A549 (cell line): Measurements from ENCODE around the gene SAP25. TPM values are rescaled to one million over a fixed set of nuclear protein-coding genes. Genes with fewer than 3 reads are reported as not detected.

Source experiments
- ATAC-seq, 2 experiments: fragments of 200-7000 bp in 1 of 2; fragments of >200 bp in 1 of 2; cut with Nextera tagmentation in 1 of 2; cut with Tn5 transposase in 1 of 2; 3 replicates each; pipeline versions ENCODE4 v1.8.0 to v1.9.1; 2018 to 2020; ENCODE audit warnings: mild to moderate bottlenecking in 1 of 2, moderate library complexity in 1 of 2
- CTCF ChIA-PET: fragments of 300-600 bp; sonication (Branson Sonifier 250); formaldehyde crosslinking; extraction: SDS; loops from one replicate; lab custom pipeline; 2021; ENCODE audit warnings: antibody characterized with exemption, inconsistent platforms; lab: Yijun Ruan, JAX
- POLR2A ChIA-PET: fragments of 350-600 bp; formaldehyde crosslinking; extraction: SDS; loops from one replicate; lab custom pipeline; 2021; ENCODE audit warnings: antibody characterized with exemption, inconsistent platforms; lab: Yijun Ruan, JAX
- DNase-seq, 2 experiments: peaks; one replicate each; pipeline versions ENCODE4 v3.0.0 to v3.0.0-alpha.2; 2011 to 2016; ENCODE audit warnings: low read depth in 1 of 2, low spot score in 1 of 2
- FAIRE-seq: peaks from 2 replicates; lab custom pipeline; 2011; peaks lifted over from hg19 to GRCh38; lab: Jason Lieb, UNC
- H3K27ac ChIP-seq, 2 experiments: fragments of >200 bp; sonication (Bioruptor Twin); formaldehyde crosslinking; 3 replicates each; pipeline ENCODE4 v1.5.1; 2016 to 2017
- H3K4me1 ChIP-seq: fragments of >200 bp; sonication (Bioruptor Twin); formaldehyde crosslinking; 3 replicates; pipeline ENCODE4 v1.6.1; 2016
- H3K4me2 ChIP-seq: fragments of >200 bp; sonication (Bioruptor Twin); formaldehyde crosslinking; 3 replicates; pipeline ENCODE4 v1.6.1; 2016
- H3K4me3 ChIP-seq: fragments of >200 bp; sonication (Bioruptor Twin); formaldehyde crosslinking; 3 replicates; pipeline ENCODE4 v1.5.1; 2016
- H3K9me3 ChIP-seq: fragments of >200 bp; sonication (Bioruptor Twin); formaldehyde crosslinking; 3 replicates; pipeline ENCODE4 v1.6.1; 2016
- ATOH8 ChIP-seq: fragments of 250-450 bp; sonication (Bioruptor Pico); IDR thresholded peaks from 2 replicates; pipeline ENCODE4 v1.5.0; 2020; ENCODE audit warnings: low read depth, mild to moderate bottlenecking, moderate library complexity
- CHD2 ChIP-seq: fragments of 150-350 bp; IDR thresholded peaks from 2 replicates; pipeline ENCODE4 v1.6.1; 2014; ENCODE audit warnings: low read length; ENCODE audit not compliant: partially characterized antibody
- CHD4 ChIP-seq: fragments of 200-600 bp; sonication (generic); IDR thresholded peaks from 2 replicates; pipeline ENCODE4 v1.6.1; 2016; ENCODE audit warnings: antibody characterized with exemption, mild to moderate bottlenecking, borderline replicate concordance
- CTCF ChIP-seq: fragments of >200 bp; sonication (Bioruptor Twin); formaldehyde crosslinking; IDR thresholded peaks from 3 replicates; pipeline ENCODE4 v1.5.1; 2016
- E2F6 ChIP-seq: IDR thresholded peaks from 2 replicates; pipeline ENCODE4 v1.6.1; 2012; ENCODE audit warnings: low read depth, borderline replicate concordance
- EHF ChIP-seq: fragments of 250-450 bp; sonication (Bioruptor Pico); IDR thresholded peaks from 2 replicates; pipeline ENCODE4 v1.5.0; 2020; ENCODE audit warnings: mild to moderate bottlenecking
- ESRRA ChIP-seq: fragments of 150-350 bp; IDR thresholded peaks from 2 replicates; pipeline ENCODE4 v1.6.1; 2014; ENCODE audit warnings: mild to moderate bottlenecking, low read length, borderline replicate concordance
- FOSL2 ChIP-seq, 2 experiments: fragments of 450-650 bp in 1 of 2; fragments of >200 bp in 1 of 2; sonication (Bioruptor Twin) in 1 of 2; formaldehyde crosslinking; IDR thresholded peaks; 2 replicates each; pipeline versions ENCODE4 v1.5.0 to v1.6.1; 2016 to 2020; ENCODE audit warnings: mild to moderate bottlenecking in 1 of 2, moderate library complexity in 1 of 2
- FOXS1 ChIP-seq: fragments of 250-450 bp; sonication (Bioruptor Pico); IDR thresholded peaks from 2 replicates; pipeline ENCODE4 v1.5.0; 2020; ENCODE audit warnings: mild to moderate bottlenecking, moderate library complexity
- HDAC2 ChIP-seq: fragments of 200-600 bp; sonication (generic); IDR thresholded peaks from 2 replicates; pipeline ENCODE4 v1.6.1; 2016
- HES2 ChIP-seq: fragments of >200 bp; sonication (Bioruptor Twin); formaldehyde crosslinking; IDR thresholded peaks from 2 replicates; pipeline ENCODE4 v1.6.1; 2016
- HEYL ChIP-seq: fragments of 250-450 bp; sonication (Bioruptor Pico); IDR thresholded peaks from 2 replicates; pipeline ENCODE4 v1.8.0; 2021; ENCODE audit warnings: mild to moderate bottlenecking, moderate library complexity
- HMGXB4 ChIP-seq: fragments of 250-450 bp; sonication (Bioruptor Pico); IDR thresholded peaks from 2 replicates; pipeline ENCODE4 v1.5.0; 2021; ENCODE audit warnings: mild to moderate bottlenecking, moderate library complexity, borderline replicate concordance
- HOXA7 ChIP-seq: fragments of 250-450 bp; sonication (Bioruptor Pico); IDR thresholded peaks from 2 replicates; pipeline ENCODE4 v1.5.0; 2020; ENCODE audit warnings: mild to moderate bottlenecking, moderate library complexity
- HOXB5 ChIP-seq: fragments of 250-450 bp; sonication (Bioruptor Pico); IDR thresholded peaks from 2 replicates; pipeline ENCODE4 v1.5.0; 2020; ENCODE audit warnings: mild to moderate bottlenecking, moderate library complexity
- JUN ChIP-seq, 2 experiments: fragments of >200 bp; sonication (Bioruptor Twin); formaldehyde crosslinking; IDR thresholded peaks; 2 replicates in 1 of 2; 3 replicates in 1 of 2; pipeline ENCODE4 v1.6.1; 2016 to 2017
- MAFK ChIP-seq: fragments of 450-650 bp; IDR thresholded peaks from 2 replicates; pipeline ENCODE4 v1.6.1; 2014; ENCODE audit not compliant: partially characterized antibody
- MAZ ChIP-seq: fragments of 150-350 bp; IDR thresholded peaks from 2 replicates; pipeline ENCODE4 v1.6.1; 2014; ENCODE audit warnings: antibody characterized with exemption, low read depth, low read length, borderline replicate concordance
- NPAS2 ChIP-seq: fragments of 250-450 bp; sonication (Bioruptor Pico); IDR thresholded peaks from 2 replicates; pipeline ENCODE4 v1.8.0; 2022; ENCODE audit warnings: mild to moderate bottlenecking, moderate library complexity, borderline replicate concordance
- PHF8 ChIP-seq: fragments of 200-600 bp; sonication (generic); IDR thresholded peaks from 2 replicates; pipeline ENCODE4 v1.6.1; 2016; ENCODE audit warnings: low read depth, mild to moderate bottlenecking, antibody characterized with exemption, moderate library complexity, borderline replicate concordance
- RAD21 ChIP-seq, 2 experiments: fragments of >200 bp in 1 of 2; sonication (Bioruptor Twin) in 1 of 2; formaldehyde crosslinking in 1 of 2; IDR thresholded peaks in 1 of 2; conservative IDR thresholded peaks in 1 of 2; 2 replicates in 1 of 2; 3 replicates in 1 of 2; pipeline ENCODE4 v1.6.1; 2012 to 2018; ENCODE audit warnings: inconsistent platforms in 1 of 2
- RCOR1 ChIP-seq: fragments of 150-350 bp; IDR thresholded peaks from 2 replicates; pipeline ENCODE4 v1.6.1; 2014; ENCODE audit warnings: antibody characterized with exemption, low read length, low read depth
- REST ChIP-seq: fragments of 200-600 bp; sonication (generic); IDR thresholded peaks from 2 replicates; pipeline ENCODE4 v1.6.1; 2016; ENCODE audit warnings: antibody characterized with exemption, mild to moderate bottlenecking, moderate library complexity
- RNF2 ChIP-seq: fragments of 200-600 bp; sonication (generic); IDR thresholded peaks from 2 replicates; pipeline ENCODE4 v1.6.1; 2016; ENCODE audit warnings: low read depth, mild to moderate bottlenecking, antibody characterized with exemption, moderate library complexity, borderline replicate concordance
- TFCP2L1 ChIP-seq: fragments of 250-450 bp; sonication (Bioruptor Pico); IDR thresholded peaks from 2 replicates; pipeline ENCODE4 v1.5.0; 2021; ENCODE audit warnings: mild to moderate bottlenecking
- TP53 ChIP-seq: fragments of 250-450 bp; sonication (Bioruptor Pico); IDR thresholded peaks from 2 replicates; pipeline ENCODE4 v1.5.0; 2021; ENCODE audit warnings: mild to moderate bottlenecking, moderate library complexity
- ZC3H11A ChIP-seq: fragments of 450-650 bp; IDR thresholded peaks from 2 replicates; pipeline ENCODE4 v1.6.1; 2014; ENCODE audit warnings: antibody characterized with exemption, mild to moderate bottlenecking
- ZFP36 ChIP-seq: fragments of 450-650 bp; IDR thresholded peaks from 2 replicates; pipeline ENCODE4 v1.6.1; 2014; ENCODE audit warnings: borderline replicate concordance; ENCODE audit not compliant: partially characterized antibody
- WGBS: methylation state at CpG from one replicate; pipeline ENCODE4 v1.1.6; 2017; ENCODE audit errors: missing lambda C conversion rate; 5-methylcytosine and 5-hydroxymethylcytosine counted together
- polyA plus RNA-seq, 4 experiments: library from polyadenylated mRNA; depleted of rRNA in 3 of 4; stranded (reverse); fragments of >200 nt; fragmentation: RNase III in 1 of 4; extraction: RNeasy Plus Mini Kit Qiagen cat#74134 plus additional on column Dnase treatment in 1 of 4; gene quantifications; 2 replicates in 3 of 4; 3 replicates in 1 of 4; pipeline ENCODE4 v1.2.3, GENCODE V29; 2011 to 2017

SAP25 gene
- polyA plus RNA-seq, 2 of the 4 experiments (the other 2 are of a cell fraction) = 0.37 TPM; not detected in 1

GRCh38 chr7:100620239-100620638 lies 46.5 kb upstream of the SAP25 start:
- CTCF ChIA-PET = interaction anchor here (0.9 to 2.5 kb wide), 4 partner anchors 9 to 85 kb away, joined by 3 to 19 read pairs (median 4); partner anchors contain the start of gene POP7
- POLR2A ChIA-PET = no interaction called here
- Histone ChIP-seq H3K4me3 (no peak overlapping the region), H3K4me1 (no peaks in the 10 kb centered on the region), H3K27ac (no peak overlapping the region), H3K4me2 (no peak overlapping the region), H3K9me3 (no peaks in the 10 kb centered on the region)
- TF ChIP-seq FOSL2 (IDR thresholded peaks at IDR 0.05) = no peak
- no peak for TF ChIP-seq FOSL2 (CRISPR knock-in tag; IDR thresholded peaks at IDR 0.05)
- no peak for TF ChIP-seq HDAC2
- no peak for TF ChIP-seq MAZ
- no peak for TF ChIP-seq ATOH8
- TF ChIP-seq TP53 (CRISPR knock-in tag) = no peak
- TF ChIP-seq HOXB5 (CRISPR knock-in tag) = no peak
- TF ChIP-seq CHD4 = no peak
- no peak for TF ChIP-seq ZFP36
- no peak for TF ChIP-seq MAFK
- TF ChIP-seq PHF8 = no peak
- TF ChIP-seq ZC3H11A = no peak
- no peak for TF ChIP-seq EHF (CRISPR knock-in tag)
- no peak for TF ChIP-seq ESRRA
- TF ChIP-seq RNF2 = no peak
- TF ChIP-seq HES2 = no peak
- no peak for TF ChIP-seq RCOR1
- TF ChIP-seq TFCP2L1 (CRISPR knock-in tag) = no peak
- no peak for FAIRE-seq
- no peak for DNase-seq
- ATAC-seq = no peak
- 83% methylated on average over 6 of the region's 6 CpGs for WGBS

- WGBS = 79% methylated on average over 6 of the region's 6 CpGs
- no peak for FAIRE-seq
- ATAC-seq = no peak
- TF ChIP-seq REST (no peak), CHD2 (no peak), E2F6 (no peak), NPAS2 (CRISPR knock-in tag) (no peak), RAD21 (conservative IDR thresholded peaks at IDR 0.05 in 1 of 2, IDR thresholded peaks at IDR 0.05 in 1 of 2) (no peak), TFCP2L1 (CRISPR knock-in tag) (no peak), FOXS1 (CRISPR knock-in tag) (no peak), HMGXB4 (CRISPR knock-in tag) (no peak), HES2 (no peak), HOXA7 (CRISPR knock-in tag) (no peak), HEYL (CRISPR knock-in tag) (no peak), TP53 (CRISPR knock-in tag) (no peak), CTCF (no peak), JUN (IDR thresholded peaks at IDR 0.05) (no peak)
These were observed 40.7 kb upstream of the SAP25 start for GRCh38 chr7:100614308-100614861.

More at GRCh38 chr7:100614308-100614861, 40.7 kb upstream of the SAP25 start:
- Histone ChIP-seq H3K4me1 (peaks cover 4% of the 10 kb centered on the region; the same call in 1 of the 3 replicates), H3K27ac (no peak overlapping the region), H3K4me3 (no peak overlapping the region), H3K4me2 (no peak overlapping the region), H3K9me3 (no peaks in the 10 kb centered on the region)
- POLR2A ChIA-PET = no interaction called here
- no peak for DNase-seq
- CTCF ChIA-PET = interaction anchor here (0.6 to 8.8 kb wide), 11 partner anchors 9 to 145 kb away, joined by 3 to 69 read pairs (median 5); no protein-coding TSS in a partner anchor
